Suprapubic skin (tissue), 4 donors: Measurements from ENCODE around the gene SLC27A5.

Experiments used
- EP300 ChIP-seq: sonication (generic); formaldehyde crosslinking; IDR thresholded peaks from one replicate; pipeline ENCODE4 v1.6.1; 2017; ENCODE audit warnings: antibody characterized with exemption
- POLR2A ChIP-seq, 2 donors: fragments of 450-650 bp; IDR thresholded peaks; one replicate each; pipeline ENCODE4 v1.6.1; 2017; ENCODE audit warnings: antibody characterized with exemption in 2 of 2, mild to moderate bottlenecking in 2 of 2, moderate library complexity in 2 of 2
- POLR2AphosphoS5 ChIP-seq, 3 donors: sonication (generic); formaldehyde crosslinking; IDR thresholded peaks; one replicate each; pipeline ENCODE4 v1.6.1; 2017; ENCODE audit warnings: antibody characterized with exemption in 3 of 3
- TF ChIP-seq, protein P1 (sequence below), 2 donors: fragments of 200-600 bp in 1 of 2; fragments of 450-650 bp in 1 of 2; sonication (generic) in 1 of 2; IDR thresholded peaks; one replicate each; pipeline ENCODE4 v1.5.1; 2016 to 2019; ENCODE audit warnings: antibody characterized with exemption in 2 of 2, mild to moderate bottlenecking in 1 of 2, moderate library complexity in 1 of 2

DNA sequence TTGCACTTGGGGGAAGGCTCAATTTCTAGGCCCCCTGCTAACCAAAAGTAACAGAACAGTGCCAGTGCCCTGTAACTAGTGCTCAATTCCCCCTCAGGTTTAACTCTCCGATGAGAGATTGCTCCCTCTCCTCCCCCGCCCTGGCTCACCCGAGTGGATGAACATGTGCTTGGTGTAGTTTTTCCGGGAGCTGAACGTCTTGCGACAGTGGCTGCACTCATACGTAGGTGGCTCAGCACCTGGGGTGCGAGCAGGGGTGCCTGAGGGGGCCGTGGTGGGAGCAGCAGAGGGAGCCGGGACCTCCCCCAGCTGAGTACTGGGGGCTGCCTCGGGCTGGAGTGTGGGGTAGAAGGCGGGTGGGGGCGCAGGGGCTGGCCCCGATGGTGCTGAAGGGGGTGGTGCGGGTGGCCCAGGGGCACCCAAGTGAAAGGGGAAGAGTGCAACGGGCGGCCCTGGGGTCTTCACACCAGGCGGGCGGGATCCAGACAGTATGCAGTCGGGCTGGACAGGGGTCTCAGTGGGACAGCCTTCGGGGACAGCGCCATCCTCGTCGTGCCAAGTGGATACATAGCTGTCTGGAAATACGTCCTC lies 4.5 kb upstream of the SLC27A5 start:
- TF ChIP-seq, protein P1, sequence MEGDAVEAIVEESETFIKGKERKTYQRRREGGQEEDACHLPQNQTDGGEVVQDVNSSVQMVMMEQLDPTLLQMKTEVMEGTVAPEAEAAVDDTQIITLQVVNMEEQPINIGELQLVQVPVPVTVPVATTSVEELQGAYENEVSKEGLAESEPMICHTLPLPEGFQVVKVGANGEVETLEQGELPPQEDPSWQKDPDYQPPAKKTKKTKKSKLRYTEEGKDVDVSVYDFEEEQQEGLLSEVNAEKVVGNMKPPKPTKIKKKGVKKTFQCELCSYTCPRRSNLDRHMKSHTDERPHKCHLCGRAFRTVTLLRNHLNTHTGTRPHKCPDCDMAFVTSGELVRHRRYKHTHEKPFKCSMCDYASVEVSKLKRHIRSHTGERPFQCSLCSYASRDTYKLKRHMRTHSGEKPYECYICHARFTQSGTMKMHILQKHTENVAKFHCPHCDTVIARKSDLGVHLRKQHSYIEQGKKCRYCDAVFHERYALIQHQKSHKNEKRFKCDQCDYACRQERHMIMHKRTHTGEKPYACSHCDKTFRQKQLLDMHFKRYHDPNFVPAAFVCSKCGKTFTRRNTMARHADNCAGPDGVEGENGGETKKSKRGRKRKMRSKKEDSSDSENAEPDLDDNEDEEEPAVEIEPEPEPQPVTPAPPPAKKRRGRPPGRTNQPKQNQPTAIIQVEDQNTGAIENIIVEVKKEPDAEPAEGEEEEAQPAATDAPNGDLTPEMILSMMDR (IDR thresholded peaks at IDR 0.05), result no peak
- TF ChIP-seq POLR2A (IDR thresholded peaks at IDR 0.05) (no peak), POLR2AphosphoS5 (IDR thresholded peaks at IDR 0.05) (no peak), EP300 (no peak)
